Epithelial cell of esophagus (primary cell): ENCODE data around the gene DIP2C.
"Not testable (repeated sequence)": the region's sequence is repeated elsewhere in the genome, so short reads cannot be mapped to it uniquely, and the experiment has no call there.

Experiments
- DNase-seq: peaks from one replicate; pipeline ENCODE4 v3.0.0; 2010; ENCODE audit warnings: low read depth
- H3K4me3 ChIP-seq: 2 replicates; pipeline ENCODE4 v1.5.1; 2011; ENCODE audit warnings: mild to moderate bottlenecking, low read length, control low read depth
- CTCF ChIP-seq: IDR thresholded peaks from 2 replicates; pipeline ENCODE4 v1.5.1; 2011; ENCODE audit warnings: low read depth, mild to moderate bottlenecking, low read length, control low read depth, inconsistent platforms; ENCODE audit not compliant: insufficient read depth; ENCODE audit errors: missing control alignments

The DIP2C gene

GRCh38 chr10:452512-453426 is 236.7 kb downstream of the DIP2C start:
- DNase-seq = no peak
- TF ChIP-seq CTCF = no peak

GRCh38 chr10:451856-452255 is 237.6 kb downstream of the DIP2C start:
- TF ChIP-seq CTCF = no peak

More at GRCh38 chr10:452512-453426, 236.7 kb downstream of the DIP2C start:
- no peak overlapping the region for H3K4me3 ChIP-seq

GRCh38 chr10:451021-451471 is 238.4 kb downstream of the DIP2C start:
- DNase-seq = no peak
- H3K4me3 ChIP-seq = no peak overlapping the region
- TF ChIP-seq CTCF = no peak

More at GRCh38 chr10:451856-452255, 237.6 kb downstream of the DIP2C start:
- DNase-seq = no peak
- no peak overlapping the region for H3K4me3 ChIP-seq

DNA sequence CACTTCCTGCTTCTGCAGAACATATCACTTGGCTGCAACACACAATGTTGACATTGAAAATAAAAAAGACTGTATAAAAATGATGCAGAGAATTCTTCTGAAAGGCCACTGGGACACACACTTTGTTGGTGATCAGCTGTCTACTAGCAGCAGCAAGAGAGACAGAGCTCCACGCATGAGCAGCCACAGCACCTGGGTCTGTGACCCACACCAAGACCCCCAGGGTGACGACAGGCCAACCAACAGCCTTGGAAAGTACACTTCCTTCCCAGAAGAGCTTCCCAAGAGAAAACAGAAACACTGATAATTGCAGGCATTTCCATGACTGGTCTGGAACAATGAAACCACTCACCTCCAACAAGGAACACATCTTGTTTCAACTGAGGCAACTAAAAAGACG is 239.0 kb downstream of the DIP2C start:
- no peak overlapping the region for H3K4me3 ChIP-seq
- TF ChIP-seq CTCF = no peak
- no peak for DNase-seq

- not testable (repeated sequence) for H3K4me3 ChIP-seq, DNase-seq
Measured at GRCh38 chr10:449331-449730, 240.1 kb downstream of the DIP2C start.

GRCh38 chr10:443459-443858 is 246.0 kb downstream of the DIP2C start:
- no peak overlapping the region for H3K4me3 ChIP-seq
- DNase-seq = no peak
- TF ChIP-seq CTCF = no peak

DNA sequence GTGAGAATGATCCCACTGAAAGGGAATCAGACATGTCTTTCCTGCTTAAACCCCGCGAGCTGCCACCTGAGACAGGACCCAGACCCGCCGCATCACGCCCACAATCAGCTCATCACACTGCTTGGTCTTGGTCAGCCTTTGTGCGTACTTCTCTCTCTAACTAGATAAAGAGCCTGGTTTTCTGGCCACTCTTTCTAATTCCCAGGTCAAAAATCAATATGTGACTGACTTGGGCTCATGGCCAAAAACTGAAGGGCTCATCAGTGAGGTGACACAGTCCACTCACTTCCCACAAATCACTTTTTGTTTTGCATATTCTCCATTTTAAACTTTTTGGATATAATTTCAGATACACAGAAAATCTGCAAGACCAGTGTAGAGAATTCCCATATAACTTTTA is 247.3 kb downstream of the DIP2C start:
- DNase-seq = no peak
- no peak overlapping the region for H3K4me3 ChIP-seq
- TF ChIP-seq CTCF = no peak
